T-helper 2 cell treated with Interferon-gamma antibody and Interleukin-4, amounts not matched to agents 5 μg/mL and 100 μg/mL, for 36 hours (primary cell): ENCODE measurements around the gene CLRN1.
"Not testable (repeated sequence)": the region's sequence is repeated elsewhere in the genome, so short reads cannot be mapped to it uniquely, and the experiment has no call there.

Experiments
- DNase-seq: peaks from one replicate; pipeline ENCODE4 v3.0.0; 2021; ENCODE audit warnings: low spot score
- H3K27ac Mint-ChIP-seq: one replicate; pipeline ENCODE4 v1.8.0; 2021; ENCODE audit warnings: mild to moderate bottlenecking, mixed read lengths
- H3K27me3 Mint-ChIP-seq: one replicate; pipeline ENCODE4 v1.8.0; 2021; ENCODE audit warnings: low read depth, mixed read lengths
- H3K36me3 Mint-ChIP-seq: one replicate; pipeline ENCODE4 v1.8.0; 2021; ENCODE audit warnings: low read depth, mixed read lengths
- H3K4me1 Mint-ChIP-seq: one replicate; pipeline ENCODE4 v1.8.0; 2021; ENCODE audit warnings: low read depth, mixed read lengths
- H3K4me3 Mint-ChIP-seq: one replicate; pipeline ENCODE4 v1.8.0; 2022; ENCODE audit warnings: mild to moderate bottlenecking, moderate library complexity, mixed read lengths
- H3K9me3 Mint-ChIP-seq: one replicate; pipeline ENCODE4 v1.8.0; 2021; ENCODE audit warnings: mixed read lengths

The CLRN1 gene

DNA sequence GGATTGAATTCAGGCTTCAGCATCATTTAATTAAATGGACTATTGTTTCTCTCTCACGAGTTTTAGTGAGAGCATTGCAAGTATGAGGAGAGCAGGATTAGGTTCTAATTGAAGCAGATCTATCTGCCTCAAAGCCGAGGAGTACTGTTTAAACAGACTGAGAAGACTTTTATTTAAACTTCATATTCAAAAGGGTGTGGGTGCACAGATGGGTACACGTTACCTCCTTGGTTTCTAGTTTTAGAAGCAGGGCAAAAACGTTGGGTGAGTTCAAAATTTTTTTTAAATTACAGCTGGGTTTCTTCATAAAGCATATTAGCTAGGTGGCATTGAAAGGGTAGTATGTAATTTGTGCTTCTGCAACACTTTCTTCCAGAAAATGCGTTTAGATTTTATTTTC is 26.5 kb upstream of the CLRN1 start:
- no peaks in the 10 kb centered on the region for H3K36me3 Mint-ChIP-seq
- H3K4me3 Mint-ChIP-seq, result no peak overlapping the region
- H3K27me3 Mint-ChIP-seq, result peaks cover 31% of the 10 kb centered on the region
- no peak for DNase-seq
- no peaks in the 10 kb centered on the region for H3K9me3 Mint-ChIP-seq
- H3K4me1 Mint-ChIP-seq, result peaks cover 6% of the 10 kb centered on the region
- H3K27ac Mint-ChIP-seq, result no peak overlapping the region

DNA sequence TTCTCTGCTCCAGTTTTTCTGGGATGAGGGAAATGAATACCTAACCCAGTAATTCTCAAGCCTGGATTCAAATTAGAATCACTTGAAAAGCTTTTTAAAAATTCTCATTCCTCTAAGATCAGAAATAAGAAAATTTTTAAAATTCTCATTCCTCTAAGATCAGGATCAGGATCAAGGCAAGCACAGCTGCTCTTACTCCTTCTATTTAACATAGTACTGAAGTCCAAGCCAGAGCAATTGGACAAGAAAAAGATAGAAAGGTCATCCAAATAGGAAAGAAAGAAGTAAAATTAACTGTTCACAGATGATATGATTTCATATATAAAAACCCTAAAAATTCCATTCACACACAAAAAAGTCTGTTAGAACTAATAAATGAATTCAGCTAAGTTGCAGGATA is 24.2 kb upstream of the CLRN1 start:
- H3K36me3 Mint-ChIP-seq, result no peaks in the 10 kb centered on the region
- no peak for DNase-seq
- H3K9me3 Mint-ChIP-seq, result no peaks in the 10 kb centered on the region
- no peak overlapping the region for H3K27ac Mint-ChIP-seq
- H3K4me3 Mint-ChIP-seq, result no peak overlapping the region
- H3K4me1 Mint-ChIP-seq, result peaks cover 6% of the 10 kb centered on the region
- H3K27me3 Mint-ChIP-seq, result peaks cover 36% of the 10 kb centered on the region

DNA sequence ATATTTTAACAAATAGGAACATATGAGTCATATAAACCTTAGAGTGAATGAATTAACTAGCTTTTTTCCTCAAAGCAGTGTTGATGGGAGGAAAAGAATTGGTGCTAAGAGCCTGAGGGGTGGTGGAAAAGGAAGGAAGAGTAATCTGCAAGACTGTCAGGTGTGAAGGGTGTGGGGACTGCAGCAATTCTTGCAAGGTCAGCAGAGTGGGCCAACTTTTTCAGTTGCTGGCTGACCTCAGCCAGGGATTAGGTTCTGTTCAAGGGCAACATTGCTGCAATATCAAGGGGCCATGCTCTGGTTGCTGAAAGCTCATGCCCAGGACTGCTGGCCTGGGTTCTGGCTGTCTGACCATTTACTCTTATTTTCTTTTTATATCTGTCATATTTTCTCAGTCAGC is 23.0 kb upstream of the CLRN1 start:
- Mint-ChIP-seq H3K36me3 (no peaks in the 10 kb centered on the region), H3K4me1 (peaks cover 6% of the 10 kb centered on the region), H3K4me3 (no peak overlapping the region), H3K27me3 (peaks cover 33% of the 10 kb centered on the region), H3K27ac (no peak overlapping the region), H3K9me3 (no peaks in the 10 kb centered on the region)
- DNase-seq, result no peak

GRCh38 chr3:150989208-150989607 is 16.7 kb upstream of the CLRN1 start:
- Mint-ChIP-seq H3K27ac (no peak overlapping the region), H3K36me3 (no peaks in the 10 kb centered on the region), H3K4me1 (no peaks in the 10 kb centered on the region), H3K4me3 (no peak overlapping the region), H3K27me3 (peaks cover 23% of the 10 kb centered on the region), H3K9me3 (no peaks in the 10 kb centered on the region)
- no peak for DNase-seq

DNA sequence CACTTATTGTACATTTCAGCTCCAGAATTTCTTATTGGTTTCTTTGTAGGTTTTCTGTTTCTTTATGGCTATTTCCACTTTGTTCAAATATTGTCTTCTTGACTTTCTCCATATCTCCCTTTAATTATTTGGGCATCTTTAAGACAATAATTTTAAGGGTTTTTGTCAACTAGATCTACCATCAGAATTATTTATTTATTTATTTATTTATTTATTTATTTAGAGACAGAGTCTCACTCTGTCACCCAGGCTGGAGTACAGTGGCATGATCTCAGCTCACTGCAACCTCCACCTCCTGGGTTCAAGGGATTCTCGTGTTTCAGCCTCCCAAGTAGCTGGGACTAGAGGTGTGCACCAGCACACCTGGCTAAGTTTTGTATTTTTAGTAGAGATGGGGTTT is 15.9 kb upstream of the CLRN1 start:
- not testable (repeated sequence) for H3K4me3 Mint-ChIP-seq, H3K4me1 Mint-ChIP-seq, H3K27ac Mint-ChIP-seq, H3K36me3 Mint-ChIP-seq, DNase-seq, H3K9me3 Mint-ChIP-seq
- H3K27me3 Mint-ChIP-seq, result peaks cover 28% of the 10 kb centered on the region

GRCh38 chr3:150985711-150986110 is 13.2 kb upstream of the CLRN1 start:
- no peak for DNase-seq
- peaks cover 30% of the 10 kb centered on the region for H3K27me3 Mint-ChIP-seq
- H3K9me3 Mint-ChIP-seq, result no peaks in the 10 kb centered on the region
- no peak overlapping the region for H3K4me3 Mint-ChIP-seq
- no peaks in the 10 kb centered on the region for H3K36me3 Mint-ChIP-seq
- no peak overlapping the region for H3K27ac Mint-ChIP-seq
- H3K4me1 Mint-ChIP-seq, result no peaks in the 10 kb centered on the region

GRCh38 chr3:150984066-150984465 is 11.5 kb upstream of the CLRN1 start:
- peaks cover 33% of the 10 kb centered on the region for H3K27me3 Mint-ChIP-seq
- no peaks in the 10 kb centered on the region for H3K4me1 Mint-ChIP-seq
- no peaks in the 10 kb centered on the region for H3K36me3 Mint-ChIP-seq
- no peaks in the 10 kb centered on the region for H3K9me3 Mint-ChIP-seq
- H3K4me3 Mint-ChIP-seq, result no peak overlapping the region
- no peak overlapping the region for H3K27ac Mint-ChIP-seq
- no peak for DNase-seq

- Mint-ChIP-seq H3K27me3 (peaks cover 13% of the 10 kb centered on the region), H3K9me3 (no peaks in the 10 kb centered on the region), H3K27ac (no peak overlapping the region), H3K4me3 (no peak overlapping the region), H3K4me1 (no peaks in the 10 kb centered on the region), H3K36me3 (no peaks in the 10 kb centered on the region)
- no peak for DNase-seq
These were observed 6.1 kb upstream of the CLRN1 start for GRCh38 chr3:150978566-150979148.

DNA sequence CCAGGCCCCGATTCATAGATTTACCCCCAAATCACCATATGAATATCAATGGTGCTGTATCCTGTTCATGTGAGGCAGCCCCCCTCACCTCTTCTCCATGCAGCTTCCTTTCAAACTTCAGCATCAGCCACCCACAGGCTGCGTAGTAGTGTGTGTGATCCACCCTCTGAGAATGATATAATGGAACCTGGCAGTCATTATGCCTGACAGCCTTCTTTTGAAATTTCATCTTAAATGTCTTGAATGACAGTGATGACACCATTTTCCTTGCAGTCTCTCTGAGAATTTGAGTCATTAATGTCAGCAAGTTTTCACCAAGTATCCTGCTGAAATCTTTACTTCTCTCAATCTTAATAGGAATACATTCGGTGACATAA is 3.5 kb upstream of the CLRN1 start:
- no peaks in the 10 kb centered on the region for H3K9me3 Mint-ChIP-seq
- H3K27ac Mint-ChIP-seq, result no peak overlapping the region
- no peak for DNase-seq
- peaks cover 10% of the 10 kb centered on the region for H3K27me3 Mint-ChIP-seq
- H3K36me3 Mint-ChIP-seq, result no peaks in the 10 kb centered on the region
- H3K4me1 Mint-ChIP-seq, result no peaks in the 10 kb centered on the region
- no peak overlapping the region for H3K4me3 Mint-ChIP-seq

DNA sequence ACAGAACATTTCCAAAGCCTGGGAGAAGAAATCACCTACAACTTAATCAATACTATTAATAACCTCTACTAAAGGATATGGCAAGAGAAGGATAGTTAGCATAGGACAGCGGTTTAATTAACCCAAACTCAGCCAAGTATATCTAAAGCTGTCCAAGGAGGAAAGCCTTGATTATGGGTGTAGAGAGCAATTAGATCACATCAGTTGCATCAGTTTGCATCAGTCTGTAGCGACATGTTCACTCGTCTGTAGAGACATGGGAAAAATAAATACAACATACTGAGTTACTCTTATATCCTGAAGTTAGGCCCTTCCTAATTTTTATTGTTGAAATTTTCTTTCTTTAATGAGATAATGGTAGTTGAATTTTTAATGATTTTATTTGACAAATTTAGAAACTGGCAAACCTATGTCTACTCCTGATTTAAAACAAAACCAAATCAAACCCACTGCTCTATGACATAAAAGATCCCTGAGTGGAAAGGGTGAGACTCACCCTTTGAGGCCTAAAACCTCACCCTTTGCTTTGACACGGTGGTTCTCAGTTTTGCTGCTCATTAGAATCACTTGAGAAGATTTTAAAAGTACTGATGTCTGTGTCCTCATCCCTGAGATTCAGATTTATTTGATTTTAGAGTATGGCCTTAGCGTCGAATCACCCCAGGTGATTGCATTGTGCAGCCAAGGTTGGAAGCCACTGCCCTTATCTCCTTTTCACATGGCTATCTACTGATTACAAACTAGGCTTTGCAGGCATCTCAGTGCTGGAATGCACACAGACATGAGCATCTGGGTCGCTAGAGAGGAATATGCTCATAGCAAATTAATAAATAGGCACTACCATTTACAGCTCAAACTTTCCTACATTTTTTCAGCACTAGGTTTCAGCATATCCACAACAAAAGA is 2.8 kb upstream of the CLRN1 start:
- H3K9me3 Mint-ChIP-seq, result no peaks in the 10 kb centered on the region
- no peaks in the 10 kb centered on the region for H3K36me3 Mint-ChIP-seq
- no peak overlapping the region for H3K4me3 Mint-ChIP-seq
- DNase-seq, result no peak
- H3K4me1 Mint-ChIP-seq, result no peaks in the 10 kb centered on the region
- no peak overlapping the region for H3K27ac Mint-ChIP-seq
- peaks cover 15% of the 10 kb centered on the region for H3K27me3 Mint-ChIP-seq

DNA sequence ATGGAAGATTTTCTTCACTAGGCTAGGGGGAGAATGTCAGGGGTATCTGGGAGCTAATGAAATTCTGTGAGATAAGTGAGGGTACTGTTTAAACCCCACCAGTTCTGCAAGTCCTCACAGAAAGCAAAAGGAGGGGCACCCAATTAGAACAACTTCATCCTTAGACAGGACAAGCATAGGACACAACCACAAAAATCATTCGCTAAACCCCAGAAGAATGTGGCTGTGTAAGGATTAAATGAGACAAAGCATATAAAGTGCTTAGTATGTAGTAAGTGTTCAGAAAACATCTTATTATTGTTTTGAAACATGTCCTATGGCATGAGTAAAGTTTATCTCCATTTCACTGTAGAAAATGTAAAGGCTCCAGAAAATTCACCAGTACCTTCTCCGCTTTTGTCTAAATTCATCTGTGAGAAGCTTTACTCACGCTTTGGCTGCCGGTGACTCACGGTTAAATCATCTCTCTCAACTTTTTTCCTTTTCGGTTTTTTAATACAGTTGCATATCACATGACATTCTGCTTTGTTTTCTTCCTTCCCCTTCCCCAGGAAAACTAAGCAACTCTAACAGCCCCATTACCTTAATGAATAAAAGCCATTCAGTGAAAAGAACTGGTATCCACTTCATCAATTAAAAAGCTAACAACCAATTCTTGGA is 1.7 kb downstream of the CLRN1 start:
- Mint-ChIP-seq H3K4me1 (no peaks in the 10 kb centered on the region), H3K36me3 (no peaks in the 10 kb centered on the region), H3K9me3 (no peaks in the 10 kb centered on the region), H3K27me3 (peaks cover 26% of the 10 kb centered on the region), H3K27ac (no peak overlapping the region), H3K4me3 (no peak overlapping the region)
- DNase-seq, result no peak

GRCh38 chr3:150968341-150969035 is 4.0 kb downstream of the CLRN1 start:
- Mint-ChIP-seq H3K4me1 (no peaks in the 10 kb centered on the region), H3K36me3 (no peaks in the 10 kb centered on the region), H3K9me3 (no peaks in the 10 kb centered on the region), H3K27me3 (peaks cover 36% of the 10 kb centered on the region), H3K4me3 (no peak overlapping the region), H3K27ac (no peak overlapping the region)
- DNase-seq, result no peak

DNA sequence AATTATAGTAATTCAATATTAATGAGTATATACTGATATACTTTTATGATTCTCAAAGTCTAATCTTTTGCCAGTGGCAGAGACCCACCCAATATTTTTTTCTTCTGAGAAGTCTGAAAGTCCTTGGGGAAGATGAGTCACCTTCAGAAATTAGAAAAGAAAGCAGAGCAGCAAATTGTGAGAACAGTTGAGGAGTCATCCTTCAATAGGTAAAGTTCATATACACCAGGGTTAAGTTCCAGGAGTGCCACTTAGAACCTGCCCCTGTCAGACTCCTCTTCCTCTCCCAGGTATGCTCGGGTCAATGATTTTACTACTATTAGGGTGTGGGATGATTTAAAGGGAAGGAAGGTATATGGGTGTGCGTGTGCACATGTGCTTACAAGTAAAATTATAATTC is 7.1 kb downstream of the CLRN1 start:
- Mint-ChIP-seq H3K27me3 (peaks cover 37% of the 10 kb centered on the region), H3K4me1 (no peaks in the 10 kb centered on the region), H3K36me3 (no peaks in the 10 kb centered on the region), H3K4me3 (no peak overlapping the region), H3K9me3 (no peaks in the 10 kb centered on the region), H3K27ac (no peak overlapping the region)
- no peak for DNase-seq

DNA sequence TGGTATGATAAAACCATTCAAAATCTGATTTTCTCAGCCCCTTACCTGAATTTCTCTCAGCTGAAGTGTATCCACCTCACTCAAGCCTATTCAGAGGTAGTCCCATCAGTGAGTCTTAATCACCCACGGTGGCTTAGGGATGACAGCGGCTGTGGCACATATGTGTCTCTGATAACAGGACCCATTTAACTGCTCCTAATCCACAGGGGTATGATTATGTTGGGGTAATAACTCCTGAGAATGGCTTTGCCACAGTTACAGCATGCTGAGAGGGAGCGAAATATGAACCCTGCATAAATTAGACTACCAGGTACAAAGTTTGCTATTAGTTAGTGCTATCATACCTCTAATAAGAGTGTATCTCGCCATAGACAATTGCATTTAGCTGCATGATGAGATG is 10.6 kb downstream of the CLRN1 start:
- Mint-ChIP-seq H3K27ac (no peak overlapping the region), H3K4me1 (no peaks in the 10 kb centered on the region), H3K9me3 (no peaks in the 10 kb centered on the region), H3K27me3 (peaks cover 45% of the 10 kb centered on the region), H3K36me3 (no peaks in the 10 kb centered on the region), H3K4me3 (no peak overlapping the region)
- DNase-seq, result no peak
